Right lobe of liver (tissue), 4 donors: Measurements from ENCODE around the gene CBX8.

Experiments
- POLR2A ChIP-seq: fragments of 450-650 bp; IDR thresholded peaks from one replicate; pipeline ENCODE4 v1.6.1; 2017; ENCODE audit warnings: antibody characterized with exemption, mild to moderate bottlenecking
- TF ChIP-seq, protein P1 (sequence below), 4 donors: fragments of 200-600 bp in 3 of 4; fragments of 450-650 bp in 1 of 4; IDR thresholded peaks; one replicate each; pipeline versions ENCODE4 v1.5.1 to v1.8.0; 2016 to 2022; ENCODE audit warnings: antibody characterized with exemption in 4 of 4, mild to moderate bottlenecking in 2 of 4
- donor health status: DM: no; HTN: no; CAD: no.
- donor health status: DM: no; HTN: no; CAD: no.
- donor health status: DM: no; HTN: yes; CAD: no.

DNA sequence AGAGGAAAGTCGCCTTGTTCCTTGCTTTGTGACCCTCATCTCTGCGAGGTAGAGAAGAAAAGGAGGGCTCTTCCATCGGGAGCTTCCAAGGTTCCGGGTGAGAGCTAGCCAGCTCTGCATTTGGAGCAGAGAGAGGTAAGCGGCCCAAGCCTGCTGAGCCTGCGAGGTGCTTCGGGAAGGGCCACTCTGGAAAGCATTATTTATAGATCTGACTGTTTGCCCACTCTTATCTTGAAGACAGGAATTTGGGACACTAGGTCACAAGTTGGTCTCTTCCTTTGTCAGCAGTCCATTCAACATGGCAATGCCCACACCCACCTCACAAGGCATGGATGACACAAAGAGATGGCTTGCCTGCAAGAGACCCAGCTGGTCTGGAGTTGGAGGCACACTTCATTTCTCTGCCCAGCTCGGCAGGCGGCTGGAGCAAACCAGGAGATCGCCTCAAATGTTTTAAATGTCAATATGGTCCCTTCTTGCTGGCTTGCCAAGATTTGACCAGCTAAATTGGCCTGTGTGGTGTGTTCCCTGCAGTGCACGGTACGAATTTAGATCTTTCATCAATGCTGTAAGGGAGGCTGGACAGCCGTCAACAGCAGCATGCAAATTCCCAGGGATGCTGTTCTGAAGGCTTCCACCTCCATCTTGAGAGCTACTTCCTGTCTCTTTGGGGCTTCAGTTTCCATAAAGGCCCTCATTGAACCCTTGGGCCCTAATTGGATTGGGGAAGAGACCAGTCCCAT, 22.8 kb upstream of the CBX8 start:
- TF ChIP-seq POLR2A = no peak
- TF ChIP-seq, protein P1, sequence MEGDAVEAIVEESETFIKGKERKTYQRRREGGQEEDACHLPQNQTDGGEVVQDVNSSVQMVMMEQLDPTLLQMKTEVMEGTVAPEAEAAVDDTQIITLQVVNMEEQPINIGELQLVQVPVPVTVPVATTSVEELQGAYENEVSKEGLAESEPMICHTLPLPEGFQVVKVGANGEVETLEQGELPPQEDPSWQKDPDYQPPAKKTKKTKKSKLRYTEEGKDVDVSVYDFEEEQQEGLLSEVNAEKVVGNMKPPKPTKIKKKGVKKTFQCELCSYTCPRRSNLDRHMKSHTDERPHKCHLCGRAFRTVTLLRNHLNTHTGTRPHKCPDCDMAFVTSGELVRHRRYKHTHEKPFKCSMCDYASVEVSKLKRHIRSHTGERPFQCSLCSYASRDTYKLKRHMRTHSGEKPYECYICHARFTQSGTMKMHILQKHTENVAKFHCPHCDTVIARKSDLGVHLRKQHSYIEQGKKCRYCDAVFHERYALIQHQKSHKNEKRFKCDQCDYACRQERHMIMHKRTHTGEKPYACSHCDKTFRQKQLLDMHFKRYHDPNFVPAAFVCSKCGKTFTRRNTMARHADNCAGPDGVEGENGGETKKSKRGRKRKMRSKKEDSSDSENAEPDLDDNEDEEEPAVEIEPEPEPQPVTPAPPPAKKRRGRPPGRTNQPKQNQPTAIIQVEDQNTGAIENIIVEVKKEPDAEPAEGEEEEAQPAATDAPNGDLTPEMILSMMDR (IDR thresholded peaks at IDR 0.05) = no peak
